K562 (cell line): ENCODE data around the gene ACBD3. TPM values are rescaled to one million over a fixed set of nuclear protein-coding genes. Genes with fewer than 3 reads are reported as not detected.

Experiments used
- CXXC5 ChIP-seq: fragments of 250-450 bp; sonication (Bioruptor Pico); IDR thresholded peaks from 2 replicates; pipeline ENCODE4 v1.8.0; 2022; ENCODE audit warnings: inconsistent platforms, mild to moderate bottlenecking, moderate library complexity
- IFI16 ChIP-seq: fragments of 250-450 bp; sonication (Bioruptor Pico); IDR thresholded peaks from 2 replicates; pipeline ENCODE4 v2.1.2; 2022; ENCODE audit warnings: mild to moderate bottlenecking, inconsistent platforms
- MEF2A ChIP-seq: IDR thresholded peaks from 2 replicates; pipeline ENCODE4 v1.6.1; 2011; ENCODE audit warnings: low read depth, mild to moderate bottlenecking, low read length, moderate library complexity; ENCODE audit not compliant: control insufficient read depth
- NONO ChIP-seq, 2 experiments: fragments of 200-400 bp in 1 of 2; fragments of 450-650 bp in 1 of 2; formaldehyde crosslinking in 1 of 2; IDR thresholded peaks; 2 replicates each; pipeline ENCODE4 v1.6.1; 2017; ENCODE audit warnings: low read depth in 2 of 2, mild to moderate bottlenecking in 2 of 2, moderate library complexity in 2 of 2, low read length in 1 of 2
- PHTF2 ChIP-seq: fragments of 250-450 bp; sonication (Bioruptor Pico); IDR thresholded peaks from 2 replicates; pipeline ENCODE4 v1.5.0; 2021; ENCODE audit warnings: mild to moderate bottlenecking
- RBM39 ChIP-seq: fragments of 200-400 bp; formaldehyde crosslinking; optimal IDR thresholded peaks from 2 replicates; pipeline ENCODE3; 2018; ENCODE audit warnings: low read depth, low read length
- SAFB2 ChIP-seq: fragments of 200-400 bp; formaldehyde crosslinking; IDR thresholded peaks from 2 replicates; pipeline ENCODE4 v1.6.1; 2018; ENCODE audit warnings: borderline replicate concordance, low read length, low read depth, moderate library complexity; ENCODE audit not compliant: severe bottlenecking
- SMARCE1 ChIP-seq: fragments of 450-650 bp; IDR thresholded peaks from 2 replicates; pipeline ENCODE4 v1.7.1; 2016; ENCODE audit warnings: mild to moderate bottlenecking
- SRF ChIP-seq, 2 experiments: fragments of 250-450, 450-650 bp in 1 of 2; sonication (Bioruptor Pico) in 1 of 2; sonication (generic) in 1 of 2; formaldehyde crosslinking; IDR thresholded peaks; 2 replicates each; pipeline versions ENCODE4 v1.5.0 to v1.5.1; 2020 to 2022; ENCODE audit warnings: mild to moderate bottlenecking in 1 of 2, missing genetic modification reagents in 1 of 2
- ZFX ChIP-seq: sonication (generic); formaldehyde crosslinking; IDR thresholded peaks from 2 replicates; pipeline ENCODE4 v1.8.0; 2022; ENCODE audit warnings: mild to moderate bottlenecking, missing genetic modification reagents, moderate library complexity
- ZNF224 ChIP-seq: sonication (generic); formaldehyde crosslinking; IDR thresholded peaks from 2 replicates; pipeline ENCODE4 v1.8.0; 2022; ENCODE audit warnings: mild to moderate bottlenecking, missing genetic modification reagents
- polyA plus RNA-seq, 8 experiments: library from polyadenylated mRNA; depleted of rRNA in 4 of 8; stranded (reverse) in 5 of 8; unstranded in 3 of 8; fragments of >200 nt; fragmentation: Nextera tagmentation in 2 of 8; fragmentation: Illumina TruSeq in 1 of 8; extraction: Ambion mirVana in 2 of 8; extraction: Trizol in 1 of 8; gene quantifications; 2 replicates each; pipeline versions ENCODE4 v1.2.1 to v1.2.3, GENCODE V29; 2011 to 2014; ENCODE audit warnings: inconsistent platforms in 1 of 8, missing spikeins in 1 of 8
- total RNA-seq, 7 experiments: library from RNA; depleted of rRNA in 6 of 7; stranded (reverse); fragments of >200 nt in 6 of 7; fragmentation: Illumina TruSeq in 2 of 7; extraction: Trizol in 2 of 7; gene quantifications; 2 replicates each; pipeline versions ENCODE4 v1.2.1 to v1.2.3, GENCODE V29; 2011 to 2021; ENCODE audit warnings: low replicate concordance in 1 of 7
- TF ChIP-seq, protein P1 (sequence below), 2 experiments: fragments of 450-650 bp in 1 of 2; sonication (generic) in 1 of 2; formaldehyde crosslinking in 1 of 2; IDR thresholded peaks; 2 replicates each; pipeline versions ENCODE4 v1.7.1 to v1.9.0; 2016 to 2022; ENCODE audit warnings: inconsistent platforms in 1 of 2, mild to moderate bottlenecking in 1 of 2, missing genetic modification reagents in 1 of 2
- TF ChIP-seq, protein P2 (sequence below): fragments of 450-650 bp; IDR thresholded peaks from 2 replicates; pipeline ENCODE4 v1.6.1; 2017; ENCODE audit warnings: antibody characterized with exemption
- TF ChIP-seq, protein P3 (sequence below): fragments of 200-800 bp; sonication (Bioruptor generic); IDR thresholded peaks from 2 replicates; pipeline ENCODE4 v1.6.1; 2017; ENCODE audit warnings: missing genetic modification characterization, missing compliant biosample characterization

ACBD3 gene
- total and polyA plus RNA-seq, 9 of the 15 experiments (the other 6 are each of a cell fraction or from before 2014, with no cell fraction given): 11.1 to 36.7 (median 26.9) TPM

DNA sequence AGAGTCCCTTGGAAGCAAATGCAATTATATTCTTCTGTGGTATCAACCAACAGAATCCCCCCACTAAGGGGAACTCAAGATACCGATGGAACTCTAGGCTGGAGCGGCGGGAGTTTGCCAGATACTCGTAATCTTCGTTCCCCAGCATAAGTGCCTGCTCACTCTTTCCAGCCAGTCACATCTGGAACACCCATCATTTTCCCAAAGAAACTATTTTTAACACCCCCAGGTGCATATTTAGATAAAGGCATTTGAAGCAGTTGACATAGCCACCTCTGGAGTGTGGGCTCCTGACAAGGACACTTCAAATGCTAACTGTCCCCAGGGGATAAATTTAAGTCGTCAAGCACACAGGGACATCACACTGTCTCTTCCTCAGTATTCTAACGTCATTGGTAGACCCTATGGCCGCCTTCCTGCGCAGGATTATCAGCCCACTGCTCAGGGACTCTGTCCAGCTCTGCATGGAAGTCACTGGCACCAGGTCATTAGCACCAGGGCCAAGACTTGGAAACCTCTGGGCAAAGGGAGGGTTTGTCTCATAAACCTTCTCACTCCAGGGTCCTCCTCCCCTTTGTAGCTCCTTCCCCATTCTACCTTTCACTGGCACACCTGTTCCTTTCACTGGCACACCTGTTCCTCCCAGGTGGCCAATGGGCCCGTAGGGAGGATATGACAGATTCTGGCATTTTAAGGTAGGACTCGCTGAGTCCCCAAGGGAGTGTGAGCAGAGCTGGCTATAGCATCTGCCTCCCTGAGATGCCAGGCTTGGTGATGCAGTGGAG, 75.3 kb downstream of the ACBD3 start (continued):
- TF ChIP-seq, protein P1, sequence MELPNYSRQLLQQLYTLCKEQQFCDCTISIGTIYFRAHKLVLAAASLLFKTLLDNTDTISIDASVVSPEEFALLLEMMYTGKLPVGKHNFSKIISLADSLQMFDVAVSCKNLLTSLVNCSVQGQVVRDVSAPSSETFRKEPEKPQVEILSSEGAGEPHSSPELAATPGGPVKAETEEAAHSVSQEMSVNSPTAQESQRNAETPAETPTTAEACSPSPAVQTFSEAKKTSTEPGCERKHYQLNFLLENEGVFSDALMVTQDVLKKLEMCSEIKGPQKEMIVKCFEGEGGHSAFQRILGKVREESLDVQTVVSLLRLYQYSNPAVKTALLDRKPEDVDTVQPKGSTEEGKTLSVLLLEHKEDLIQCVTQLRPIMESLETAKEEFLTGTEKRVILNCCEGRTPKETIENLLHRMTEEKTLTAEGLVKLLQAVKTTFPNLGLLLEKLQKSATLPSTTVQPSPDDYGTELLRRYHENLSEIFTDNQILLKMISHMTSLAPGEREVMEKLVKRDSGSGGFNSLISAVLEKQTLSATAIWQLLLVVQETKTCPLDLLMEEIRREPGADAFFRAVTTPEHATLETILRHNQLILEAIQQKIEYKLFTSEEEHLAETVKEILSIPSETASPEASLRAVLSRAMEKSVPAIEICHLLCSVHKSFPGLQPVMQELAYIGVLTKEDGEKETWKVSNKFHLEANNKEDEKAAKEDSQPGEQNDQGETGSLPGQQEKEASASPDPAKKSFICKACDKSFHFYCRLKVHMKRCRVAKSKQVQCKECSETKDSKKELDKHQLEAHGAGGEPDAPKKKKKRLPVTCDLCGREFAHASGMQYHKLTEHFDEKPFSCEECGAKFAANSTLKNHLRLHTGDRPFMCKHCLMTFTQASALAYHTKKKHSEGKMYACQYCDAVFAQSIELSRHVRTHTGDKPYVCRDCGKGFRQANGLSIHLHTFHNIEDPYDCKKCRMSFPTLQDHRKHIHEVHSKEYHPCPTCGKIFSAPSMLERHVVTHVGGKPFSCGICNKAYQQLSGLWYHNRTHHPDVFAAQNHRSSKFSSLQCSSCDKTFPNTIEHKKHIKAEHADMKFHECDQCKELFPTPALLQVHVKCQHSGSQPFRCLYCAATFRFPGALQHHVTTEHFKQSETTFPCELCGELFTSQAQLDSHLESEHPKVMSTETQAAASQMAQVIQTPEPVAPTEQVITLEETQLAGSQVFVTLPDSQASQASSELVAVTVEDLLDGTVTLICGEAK (IDR thresholded peaks at IDR 0.05): no peak
- TF ChIP-seq, protein P1 (CRISPR knock-in tag; IDR thresholded peaks at IDR 0.05): no peak
- TF ChIP-seq IFI16 (CRISPR knock-in tag): no peak
- TF ChIP-seq, protein P2, sequence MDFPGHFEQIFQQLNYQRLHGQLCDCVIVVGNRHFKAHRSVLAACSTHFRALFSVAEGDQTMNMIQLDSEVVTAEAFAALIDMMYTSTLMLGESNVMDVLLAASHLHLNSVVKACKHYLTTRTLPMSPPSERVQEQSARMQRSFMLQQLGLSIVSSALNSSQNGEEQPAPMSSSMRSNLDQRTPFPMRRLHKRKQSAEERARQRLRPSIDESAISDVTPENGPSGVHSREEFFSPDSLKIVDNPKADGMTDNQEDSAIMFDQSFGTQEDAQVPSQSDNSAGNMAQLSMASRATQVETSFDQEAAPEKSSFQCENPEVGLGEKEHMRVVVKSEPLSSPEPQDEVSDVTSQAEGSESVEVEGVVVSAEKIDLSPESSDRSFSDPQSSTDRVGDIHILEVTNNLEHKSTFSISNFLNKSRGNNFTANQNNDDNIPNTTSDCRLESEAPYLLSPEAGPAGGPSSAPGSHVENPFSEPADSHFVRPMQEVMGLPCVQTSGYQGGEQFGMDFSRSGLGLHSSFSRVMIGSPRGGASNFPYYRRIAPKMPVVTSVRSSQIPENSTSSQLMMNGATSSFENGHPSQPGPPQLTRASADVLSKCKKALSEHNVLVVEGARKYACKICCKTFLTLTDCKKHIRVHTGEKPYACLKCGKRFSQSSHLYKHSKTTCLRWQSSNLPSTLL: no peak
- peak; percentile 92 for TF ChIP-seq SMARCE1
- TF ChIP-seq PHTF2: no peak
- no peak for TF ChIP-seq ZNF224 (CRISPR knock-in tag)
- peak in 1 of 2 experiments; percentile 68; a peak in 1 of 4 replicates for TF ChIP-seq NONO (IDR thresholded peaks at IDR 0.05; ENCODE audit: low read depth in 2 of 2, low read length in 1 of 2)
- no peak for TF ChIP-seq RBM39
- TF ChIP-seq ZFX (CRISPR knock-in tag): no peak
- TF ChIP-seq, protein P3, sequence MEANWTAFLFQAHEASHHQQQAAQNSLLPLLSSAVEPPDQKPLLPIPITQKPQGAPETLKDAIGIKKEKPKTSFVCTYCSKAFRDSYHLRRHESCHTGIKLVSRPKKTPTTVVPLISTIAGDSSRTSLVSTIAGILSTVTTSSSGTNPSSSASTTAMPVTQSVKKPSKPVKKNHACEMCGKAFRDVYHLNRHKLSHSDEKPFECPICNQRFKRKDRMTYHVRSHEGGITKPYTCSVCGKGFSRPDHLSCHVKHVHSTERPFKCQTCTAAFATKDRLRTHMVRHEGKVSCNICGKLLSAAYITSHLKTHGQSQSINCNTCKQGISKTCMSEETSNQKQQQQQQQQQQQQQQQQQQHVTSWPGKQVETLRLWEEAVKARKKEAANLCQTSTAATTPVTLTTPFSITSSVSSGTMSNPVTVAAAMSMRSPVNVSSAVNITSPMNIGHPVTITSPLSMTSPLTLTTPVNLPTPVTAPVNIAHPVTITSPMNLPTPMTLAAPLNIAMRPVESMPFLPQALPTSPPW: no peak
- peak; percentile 100 for TF ChIP-seq MEF2A
- peak; percentile 82 for TF ChIP-seq CXXC5
- TF ChIP-seq SAFB2: no peak
- TF ChIP-seq SRF (CRISPR knock-in tag; IDR thresholded peaks at IDR 0.05): no peak
